Activated CD4-positive, alpha-beta T cell treated with anti-CD3 and anti-CD28 coated beads for 24 hours (primary cell): ENCODE results near the gene PRKAR1B.

Experiments
- DNase-seq, 2 donors: peaks; one replicate each; pipeline ENCODE4 v3.0.0-alpha.2; 2020; ENCODE audit warnings: low read depth in 2 of 2

The PRKAR1B gene

GRCh38 chr7:691361-692045 is 35.6 kb downstream of the PRKAR1B start:
- DNase-seq, result no peak

- no peak for DNase-seq
These were observed 36.4 kb downstream of the PRKAR1B start for GRCh38 chr7:690478-691360.

- no peak for DNase-seq
These were observed 41.5 kb downstream of the PRKAR1B start for GRCh38 chr7:685540-685939.

- DNase-seq, result no peak
These were observed 42.7 kb downstream of the PRKAR1B start for GRCh38 chr7:684416-684815.

- DNase-seq, result no peak
These were observed 43.4 kb downstream of the PRKAR1B start for GRCh38 chr7:683526-684205.

GRCh38 chr7:682810-683209 is 44.3 kb downstream of the PRKAR1B start:
- no peak for DNase-seq

- DNase-seq, result no peak
These were observed 45.4 kb downstream of the PRKAR1B start for GRCh38 chr7:681551-682307.

GRCh38 chr7:680411-681127 is 46.5 kb downstream of the PRKAR1B start:
- DNase-seq, result no peak

- no peak for DNase-seq
These were observed 50.1 kb downstream of the PRKAR1B start for GRCh38 chr7:676972-677385.

- no peak for DNase-seq
These were observed 50.7 kb downstream of the PRKAR1B start for GRCh38 chr7:676246-676971.

- DNase-seq, result no peak
These were observed 52.3 kb downstream of the PRKAR1B start for GRCh38 chr7:674454-675410.

- no peak for DNase-seq
These were observed 53.2 kb downstream of the PRKAR1B start for GRCh38 chr7:673681-674453.

GRCh38 chr7:672891-673290 is 54.2 kb downstream of the PRKAR1B start:
- no peak for DNase-seq

GRCh38 chr7:671415-672042 is 55.6 kb downstream of the PRKAR1B start:
- no peak for DNase-seq

- no peak for DNase-seq
These were observed 56.3 kb downstream of the PRKAR1B start for GRCh38 chr7:670501-671390.

- no peak for DNase-seq
These were observed 58.1 kb downstream of the PRKAR1B start for GRCh38 chr7:668958-669357.
